Activated T-helper 1 cell treated with anti-CD3 and anti-CD28 coated beads, Interleukin-12 subunit alpha, Interleukin-12 subunit beta, Interleukin-2, Interleukin-4 antibody, amounts not matched to agents 30 ng/mL and 10 ng/mL and 1 ng/mL, durations not matched to agents 14 hours and 24 hours and 36 hours (primary cell): ENCODE measurements around the gene CCDC57. TPM values are rescaled to one million over a fixed set of nuclear protein-coding genes. Genes with fewer than 3 reads are reported as not detected.

ENCODE experiments used
- total RNA-seq: library from RNA; stranded (reverse); gene quantifications from 2 replicates; pipeline ENCODE4 v1.2.3, GENCODE V29; 2022

CCDC57 gene
- total RNA-seq, 1 donor from 2014 or later = 60.8 TPM

Other genes with a start within 250 kb of the CCDC57 start
- gene ASPSCR1, start 235.2 kb downstream of the CCDC57 start, total RNA-seq = 32.2 and 33.8 TPM in 2 replicates
- 109 and 120 TPM in 2 replicates for gene CENPX, start 190.0 kb downstream of the CCDC57 start, total RNA-seq
- 37.6 and 37.8 TPM in 2 replicates for gene LRRC45, start 189.5 kb downstream of the CCDC57 start, total RNA-seq
- gene RAC3, start 181.2 kb downstream of the CCDC57 start, total RNA-seq = 7.6 and 9.4 TPM in 2 replicates
- 123 and 125 TPM in 2 replicates for gene DCXR, start 175.1 kb downstream of the CCDC57 start, total RNA-seq
- gene RFNG, start 161.0 kb downstream of the CCDC57 start, total RNA-seq = 24.1 and 26.8 TPM in 2 replicates
- gene GPS1, start 160.9 kb downstream of the CCDC57 start, total RNA-seq = 112 and 124 TPM in 2 replicates
- 231 and 235 TPM in 2 replicates for gene DUS1L, start 147.0 kb downstream of the CCDC57 start, total RNA-seq
- 415 and 421 TPM in 2 replicates for gene FASN, start 114.6 kb downstream of the CCDC57 start, total RNA-seq
- 111 and 115 TPM in 2 replicates for gene SLC16A3, start 16.2 kb upstream of the CCDC57 start, total RNA-seq
- gene CSNK1D, start 60.9 kb upstream of the CCDC57 start, total RNA-seq = 154 and 161 TPM in 2 replicates
- gene CD7, start 104.8 kb upstream of the CCDC57 start, total RNA-seq = 454 and 455 TPM in 2 replicates
- gene SECTM1, start 120.9 kb upstream of the CCDC57 start, total RNA-seq = 3.3 and 4.2 TPM in 2 replicates
- gene TEX19, start 146.4 kb upstream of the CCDC57 start, total RNA-seq = 0.10 TPM in 1 of 2 replicates, not detected in the other
- gene UTS2R, start 158.9 kb upstream of the CCDC57 start, total RNA-seq = 0.20 TPM in 1 of 2 replicates, not detected in the other
- gene HEXD, start 205.5 kb upstream of the CCDC57 start, total RNA-seq = 30.5 and 33.0 TPM in 2 replicates
- 28.7 and 34.7 TPM in 2 replicates for gene OGFOD3, start 205.7 kb upstream of the CCDC57 start, total RNA-seq
- 253 and 257 TPM in 2 replicates for gene CYBC1, start 237.9 kb upstream of the CCDC57 start, total RNA-seq
- gene NARF, start 245.9 kb upstream of the CCDC57 start, total RNA-seq = 99.0 and 103 TPM in 2 replicates